Measurements from ENCODE around the gene VAPB. TPM values are rescaled to one million over a fixed set of nuclear protein-coding genes. Genes with fewer than 3 reads are reported as not detected.

VAPB gene
- total RNA-seq, 1 experiment from 2014 or later: 82.4 TPM

- Mint-ChIP-seq H3K9me3 (ENCODE audit: low read depth, unreplicated experiment) (peaks cover 4% of the 10 kb centered on the region), H3K4me1 (ENCODE audit: low read depth, unreplicated experiment) (no peaks in the 10 kb centered on the region), H3K4me3 (ENCODE audit: low read depth, unreplicated experiment) (no peak overlapping the region), H3K27me3 (ENCODE audit: unreplicated experiment) (peaks cover 62% of the 10 kb centered on the region), H3K36me3 (ENCODE audit: insufficient read depth, unreplicated experiment) (no peaks in the 10 kb centered on the region), H3K27ac (ENCODE audit: unreplicated experiment) (no peak overlapping the region)
- no TSS peak for BruUV-seq (replicated peaks)
- intact Hi-C loops (cut with micrococcal nuclease; ENCODE audit: unreplicated experiment): no loop called here
- CTCF ChIA-PET: interaction anchor here (0.6 to 0.9 kb wide), 2 partner anchors 56 to 90 kb away, joined by 3 read pairs; no protein-coding TSS in a partner anchor
- TF ChIP-seq CTCF (IDR thresholded peaks at IDR 0.05; ENCODE audit: unreplicated experiment): no peak
- DNase-seq: no peak
Measured at GRCh38 chr20:58497076-58497641, 108.1 kb downstream of the VAPB start.

- no peak overlapping the region for H3K27ac Mint-ChIP-seq (ENCODE audit: unreplicated experiment)
- TF ChIP-seq CTCF (IDR thresholded peaks at IDR 0.05; ENCODE audit: unreplicated experiment): no peak
- H3K36me3 Mint-ChIP-seq (ENCODE audit: insufficient read depth, unreplicated experiment): no peaks in the 10 kb centered on the region
- BruUV-seq (replicated peaks): no TSS peak
- intact Hi-C loops (cut with micrococcal nuclease; ENCODE audit: unreplicated experiment): no loop called here
- CTCF ChIA-PET: interaction anchor here (1.0 to 1.5 kb wide), 2 partner anchors 13 to 15 kb away, joined by 3 read pairs; no protein-coding TSS in a partner anchor
- peaks cover 62% of the 10 kb centered on the region for H3K27me3 Mint-ChIP-seq (ENCODE audit: unreplicated experiment)
- DNase-seq: no peak
- no peak overlapping the region for H3K4me3 Mint-ChIP-seq (ENCODE audit: low read depth, unreplicated experiment)
- peaks cover 4% of the 10 kb centered on the region for H3K9me3 Mint-ChIP-seq (ENCODE audit: low read depth, unreplicated experiment)
- no peaks in the 10 kb centered on the region for H3K4me1 Mint-ChIP-seq (ENCODE audit: low read depth, unreplicated experiment)
Measured at GRCh38 chr20:58497724-58498469, 108.9 kb downstream of the VAPB start.

GRCh38 chr20:58498470-58499068 lies 109.5 kb downstream of the VAPB start:
- H3K9me3 Mint-ChIP-seq (ENCODE audit: low read depth, unreplicated experiment): peaks cover 4% of the 10 kb centered on the region
- BruUV-seq (replicated peaks): no TSS peak
- no peak for DNase-seq
- no peak for TF ChIP-seq CTCF (IDR thresholded peaks at IDR 0.05; ENCODE audit: unreplicated experiment)
- no peaks in the 10 kb centered on the region for H3K4me1 Mint-ChIP-seq (ENCODE audit: low read depth, unreplicated experiment)
- no peak overlapping the region for H3K27ac Mint-ChIP-seq (ENCODE audit: unreplicated experiment)
- H3K4me3 Mint-ChIP-seq (ENCODE audit: low read depth, unreplicated experiment): no peak overlapping the region
- intact Hi-C loops (cut with micrococcal nuclease; ENCODE audit: unreplicated experiment): no loop called here
- peaks cover 62% of the 10 kb centered on the region for H3K27me3 Mint-ChIP-seq (ENCODE audit: unreplicated experiment)
- CTCF ChIA-PET: interaction anchor here (1.0 to 1.5 kb wide), 2 partner anchors 12 to 15 kb away, joined by 3 read pairs; no protein-coding TSS in a partner anchor
- no peaks in the 10 kb centered on the region for H3K36me3 Mint-ChIP-seq (ENCODE audit: insufficient read depth, unreplicated experiment)

GRCh38 chr20:58500256-58500655 lies 111.2 kb downstream of the VAPB start:
- intact Hi-C loops (cut with micrococcal nuclease; ENCODE audit: unreplicated experiment): no loop called here
- BruUV-seq (replicated peaks): no TSS peak
- H3K4me1 Mint-ChIP-seq (ENCODE audit: low read depth, unreplicated experiment): no peaks in the 10 kb centered on the region
- H3K27me3 Mint-ChIP-seq (ENCODE audit: unreplicated experiment): peaks cover 62% of the 10 kb centered on the region
- H3K4me3 Mint-ChIP-seq (ENCODE audit: low read depth, unreplicated experiment): no peak overlapping the region
- no peak overlapping the region for H3K27ac Mint-ChIP-seq (ENCODE audit: unreplicated experiment)
- no peak for DNase-seq
- CTCF ChIA-PET: no interaction called here
- peaks cover 6% of the 10 kb centered on the region for H3K9me3 Mint-ChIP-seq (ENCODE audit: low read depth, unreplicated experiment)
- H3K36me3 Mint-ChIP-seq (ENCODE audit: insufficient read depth, unreplicated experiment): no peaks in the 10 kb centered on the region
- no peak for TF ChIP-seq CTCF (IDR thresholded peaks at IDR 0.05; ENCODE audit: unreplicated experiment)

Other genes starting within 250 kb of the VAPB start
- not detected in 2 replicates for gene ANKRD60, start 160.6 kb upstream of the VAPB start, total RNA-seq (2022)
- 28.9 and 29.0 TPM in 2 replicates for gene RAB22A, start 79.5 kb upstream of the VAPB start, total RNA-seq (2022)
- not detected in 2 replicates for gene APCDD1L, start 126.2 kb downstream of the VAPB start, total RNA-seq (2022)